Mesothelial cell of epicardium (in vitro differentiated cells): ENCODE results near the gene SLC22A15. TPM values are rescaled to one million over a fixed set of nuclear protein-coding genes. Genes with fewer than 3 reads are reported as not detected.
A peak's percentile ranks its signal among the peaks of the same experiment; 100 is the strongest.

ENCODE experiments used
- DNase-seq, 2 experiments: peaks; one replicate each; pipeline ENCODE4 v3.0.0; 2021; ENCODE audit warnings: low spot score in 2 of 2; ENCODE audit not compliant: unreplicated experiment in 2 of 2
- H3K27ac Mint-ChIP-seq: 2 replicates; pipeline ENCODE4 v1.8.0; 2021; ENCODE audit warnings: mixed read lengths
- H3K27me3 Mint-ChIP-seq: 2 replicates; pipeline ENCODE4 v1.8.0; 2021; ENCODE audit warnings: low read depth, mixed read lengths
- H3K36me3 Mint-ChIP-seq: 2 replicates; pipeline ENCODE4 v1.8.0; 2021; ENCODE audit warnings: mixed read lengths
- H3K4me1 Mint-ChIP-seq: 2 replicates; pipeline ENCODE4 v1.8.0; 2021; ENCODE audit warnings: mixed read lengths
- H3K4me3 Mint-ChIP-seq: 2 replicates; pipeline ENCODE4 v1.8.0; 2021; ENCODE audit warnings: mild to moderate bottlenecking, moderate library complexity, mixed read lengths
- H3K9me3 Mint-ChIP-seq: 2 replicates; pipeline ENCODE4 v1.8.0; 2021; ENCODE audit warnings: mixed read lengths
- total RNA-seq: library from RNA; stranded (reverse); gene quantifications from 3 replicates; pipeline ENCODE4 v1.2.1, GENCODE V29; 2021
- TF ChIP-seq, protein P1 (sequence below): fragments of 200-600 bp; sonication (generic); IDR thresholded peaks from one replicate; pipeline ENCODE4 v1.5.0; 2021; ENCODE audit warnings: antibody characterized with exemption; ENCODE audit not compliant: unreplicated experiment

SLC22A15 gene
- total RNA-seq, 1 donor from 2014 or later: 10.1 TPM

DNA sequence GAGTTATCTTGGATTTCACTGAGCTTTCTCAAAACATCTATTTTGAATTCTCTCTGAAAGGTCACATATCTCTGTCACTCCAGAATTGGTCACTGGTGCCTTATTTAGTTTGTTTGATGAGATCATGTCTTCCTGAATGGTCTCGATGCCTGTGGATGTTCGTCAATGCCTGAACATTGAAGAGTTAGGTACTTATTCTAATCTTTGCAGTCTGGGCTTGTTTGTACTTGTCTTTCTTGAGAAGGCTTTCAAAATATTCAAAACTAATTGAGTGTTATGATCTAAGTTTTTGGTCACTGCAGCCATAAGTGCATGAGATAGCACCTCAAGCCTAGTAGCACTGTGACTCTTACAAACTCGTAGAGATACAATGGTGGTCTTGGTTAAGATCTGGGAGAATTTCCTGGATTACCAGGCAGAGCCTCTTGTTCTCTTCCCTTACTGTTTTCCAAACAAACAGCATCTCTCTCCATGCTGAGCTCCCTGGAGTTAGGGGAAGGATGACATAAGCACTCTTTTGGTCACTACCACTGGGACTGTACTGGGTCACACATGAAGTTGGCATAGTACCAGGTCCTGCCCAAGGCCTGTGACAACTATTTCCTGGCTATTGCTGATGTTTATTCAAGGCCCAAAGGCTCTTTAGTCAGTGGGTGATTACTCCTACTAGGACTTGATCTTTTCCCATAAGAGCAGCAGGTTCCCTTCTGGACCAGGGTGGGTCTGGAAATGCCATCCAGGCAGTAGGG, 25.6 kb downstream of the SLC22A15 start:
- Mint-ChIP-seq H3K27me3 (no peaks in the 10 kb centered on the region), H3K4me3 (no peak overlapping the region), H3K27ac (no peak overlapping the region)

DNA sequence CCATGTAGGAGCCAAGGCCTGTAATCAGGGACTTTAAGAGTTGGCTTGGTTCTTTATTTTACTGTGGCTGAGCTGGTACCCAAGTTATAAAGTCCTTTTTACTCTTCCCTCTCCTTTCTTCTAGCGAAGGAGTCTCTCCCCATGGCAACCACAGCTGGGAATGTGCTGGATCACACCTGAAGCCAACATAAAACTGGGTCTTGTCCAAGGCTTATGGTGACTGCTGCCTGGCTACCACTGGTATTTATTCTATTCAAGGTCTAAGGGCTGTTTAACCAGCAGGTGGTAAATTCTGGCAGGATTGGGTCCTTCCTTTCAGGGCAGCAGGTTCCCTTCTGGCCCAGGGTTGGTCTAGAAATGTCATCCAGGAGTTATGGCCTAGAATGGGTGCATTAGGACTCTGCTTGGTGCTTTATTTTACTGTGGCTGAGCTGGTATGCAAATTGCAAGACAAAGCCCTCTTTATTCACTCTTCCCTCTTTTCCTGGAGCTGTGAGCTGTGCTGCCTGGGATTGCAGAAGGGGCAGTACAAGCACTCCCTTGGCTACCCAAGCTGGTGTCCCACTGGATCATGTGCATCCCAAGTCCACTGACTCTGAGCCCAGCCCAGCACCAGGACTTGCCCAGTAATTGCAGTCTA, 26.6 kb downstream of the SLC22A15 start:
- H3K4me1 Mint-ChIP-seq: no peaks in the 10 kb centered on the region
- H3K27ac Mint-ChIP-seq: no peak overlapping the region
- no peak for DNase-seq
- H3K27me3 Mint-ChIP-seq: no peaks in the 10 kb centered on the region
- TF ChIP-seq, protein P1, sequence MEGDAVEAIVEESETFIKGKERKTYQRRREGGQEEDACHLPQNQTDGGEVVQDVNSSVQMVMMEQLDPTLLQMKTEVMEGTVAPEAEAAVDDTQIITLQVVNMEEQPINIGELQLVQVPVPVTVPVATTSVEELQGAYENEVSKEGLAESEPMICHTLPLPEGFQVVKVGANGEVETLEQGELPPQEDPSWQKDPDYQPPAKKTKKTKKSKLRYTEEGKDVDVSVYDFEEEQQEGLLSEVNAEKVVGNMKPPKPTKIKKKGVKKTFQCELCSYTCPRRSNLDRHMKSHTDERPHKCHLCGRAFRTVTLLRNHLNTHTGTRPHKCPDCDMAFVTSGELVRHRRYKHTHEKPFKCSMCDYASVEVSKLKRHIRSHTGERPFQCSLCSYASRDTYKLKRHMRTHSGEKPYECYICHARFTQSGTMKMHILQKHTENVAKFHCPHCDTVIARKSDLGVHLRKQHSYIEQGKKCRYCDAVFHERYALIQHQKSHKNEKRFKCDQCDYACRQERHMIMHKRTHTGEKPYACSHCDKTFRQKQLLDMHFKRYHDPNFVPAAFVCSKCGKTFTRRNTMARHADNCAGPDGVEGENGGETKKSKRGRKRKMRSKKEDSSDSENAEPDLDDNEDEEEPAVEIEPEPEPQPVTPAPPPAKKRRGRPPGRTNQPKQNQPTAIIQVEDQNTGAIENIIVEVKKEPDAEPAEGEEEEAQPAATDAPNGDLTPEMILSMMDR: no peak
- H3K36me3 Mint-ChIP-seq: peaks cover 60% of the 10 kb centered on the region
- H3K4me3 Mint-ChIP-seq: no peak overlapping the region
- H3K9me3 Mint-ChIP-seq: peaks cover 54% of the 10 kb centered on the region

More for the DNA sequence above, 25.6 kb downstream of the SLC22A15 start:
- TF ChIP-seq, protein P1: no peak
- H3K4me1 Mint-ChIP-seq: no peaks in the 10 kb centered on the region
- peaks cover 70% of the 10 kb centered on the region for H3K36me3 Mint-ChIP-seq
- DNase-seq: no peak
- H3K9me3 Mint-ChIP-seq: peaks cover 64% of the 10 kb centered on the region

DNA sequence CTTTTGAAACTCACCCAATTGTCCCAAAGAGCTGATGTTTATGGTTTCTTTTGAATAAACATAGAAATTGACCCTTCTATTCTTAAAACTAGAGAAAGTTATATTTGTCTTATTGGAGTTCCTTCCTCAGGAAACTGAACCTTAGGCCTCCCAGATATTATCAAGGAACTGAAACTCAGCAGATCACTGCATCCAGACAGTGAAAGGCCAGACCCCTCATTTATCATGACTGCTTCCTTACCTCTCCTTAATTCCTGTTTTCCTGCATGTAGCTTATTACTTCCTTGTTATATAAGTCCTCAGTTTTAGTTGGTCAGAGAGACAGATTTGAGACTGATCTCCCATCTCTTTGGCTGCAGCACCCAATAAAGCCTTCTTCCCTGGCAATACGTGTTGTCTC, 27.5 kb downstream of the SLC22A15 start:
- DNase-seq: no peak
- Mint-ChIP-seq H3K4me1 (no peaks in the 10 kb centered on the region), H3K4me3 (no peak overlapping the region), H3K27ac (no peak overlapping the region), H3K27me3 (no peaks in the 10 kb centered on the region), H3K36me3 (peaks cover 51% of the 10 kb centered on the region), H3K9me3 (peaks cover 45% of the 10 kb centered on the region)
- TF ChIP-seq, protein P1: no peak

DNA sequence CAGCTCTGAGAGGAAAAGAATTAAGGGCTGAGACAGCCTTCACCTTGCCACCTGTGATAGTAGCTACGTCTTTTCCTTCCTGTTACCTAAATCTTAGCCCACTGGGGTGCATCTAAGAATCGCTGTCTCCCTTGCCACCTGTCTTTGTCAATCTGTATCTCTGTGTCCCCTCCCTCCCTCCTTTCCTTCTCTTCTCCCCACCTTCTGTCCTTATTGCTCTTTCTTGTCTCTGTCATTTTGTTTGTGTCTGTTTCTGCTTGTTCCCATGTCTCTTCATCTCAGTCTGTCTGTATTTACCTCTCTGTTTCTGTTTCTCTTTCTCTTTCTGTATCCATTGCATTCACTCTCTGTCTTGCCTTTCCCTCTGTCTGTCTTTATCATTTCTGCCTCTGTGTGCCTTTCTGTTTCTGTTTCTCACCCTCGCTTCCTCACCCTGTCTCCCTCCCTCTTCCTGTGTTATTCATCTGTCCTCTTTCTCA, 30.2 kb downstream of the SLC22A15 start:
- H3K27ac Mint-ChIP-seq: no peak overlapping the region
- no peaks in the 10 kb centered on the region for H3K27me3 Mint-ChIP-seq
- TF ChIP-seq, protein P1: no peak
- H3K36me3 Mint-ChIP-seq: peaks cover 30% of the 10 kb centered on the region
- DNase-seq: no peak
- H3K9me3 Mint-ChIP-seq: peaks cover 24% of the 10 kb centered on the region
- H3K4me1 Mint-ChIP-seq: peaks cover 8% of the 10 kb centered on the region
- no peak overlapping the region for H3K4me3 Mint-ChIP-seq

DNA sequence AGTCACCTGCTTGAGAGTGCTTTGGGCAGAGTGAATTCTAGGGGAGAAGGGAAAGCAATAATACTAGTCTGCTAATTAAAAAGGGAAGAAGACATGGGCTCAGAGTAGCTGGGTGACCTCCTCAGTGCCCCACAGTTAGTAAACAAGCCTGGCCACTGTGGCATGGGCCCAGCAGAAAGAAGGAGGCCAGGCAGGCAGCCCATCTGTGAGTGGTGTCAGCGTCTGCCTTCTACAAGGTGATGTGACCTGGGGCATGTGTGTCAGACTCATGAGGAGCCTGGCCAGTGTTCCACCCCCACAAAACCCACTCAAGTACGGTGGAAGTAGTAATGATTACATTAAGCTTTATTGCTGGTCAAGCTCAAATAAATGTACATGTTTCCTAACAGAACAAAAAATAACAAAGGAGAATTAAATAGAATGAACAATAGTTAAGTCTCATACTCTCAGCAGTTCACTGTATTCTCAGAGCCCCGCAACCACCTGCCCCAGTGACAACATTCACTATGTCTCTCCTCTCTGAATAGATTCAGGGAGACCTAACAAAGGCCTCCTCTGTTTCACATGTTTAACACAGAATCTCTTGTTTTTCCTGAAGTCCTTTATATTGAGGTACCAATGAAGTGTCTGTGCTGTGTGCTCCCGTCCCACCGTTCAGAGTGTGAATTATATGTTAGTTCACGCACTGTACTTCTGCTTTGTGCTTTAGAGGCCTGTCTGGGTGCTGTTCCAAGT, 32.5 kb downstream of the SLC22A15 start:
- Mint-ChIP-seq H3K4me3 (no peak overlapping the region), H3K36me3 (peaks cover 15% of the 10 kb centered on the region), H3K4me1 (peaks cover 8% of the 10 kb centered on the region), H3K9me3 (peaks cover 13% of the 10 kb centered on the region), H3K27me3 (no peaks in the 10 kb centered on the region), H3K27ac (peak overlapping the region; percentile 7)
- TF ChIP-seq, protein P1: no peak
- DNase-seq: no peak
